Right lobe of liver (tissue), 6 donors: ENCODE data around the gene NALF2. TPM values are rescaled to one million over a fixed set of nuclear protein-coding genes. Genes with fewer than 3 reads are reported as not detected.

Source experiments
- ATAC-seq, 4 donors: fragments of 200-7000 bp; cut with Tn5 transposase; one replicate each; pipeline ENCODE4 v1.9.1; 2020; ENCODE audit warnings: mild to moderate bottlenecking in 4 of 4, moderate library complexity in 4 of 4
- DNase-seq, 3 donors: peaks; one replicate each; pipeline ENCODE4 v3.0.0-alpha.2; 2020
- H3K27ac ChIP-seq, 3 donors: fragments of 200-600 bp; one replicate each; pipeline ENCODE4 v1.8.0; 2022
- H3K27me3 ChIP-seq, 2 donors: fragments of 200-600 bp; one replicate each; pipeline ENCODE4 v1.8.0; 2022
- H3K36me3 ChIP-seq, 4 donors: fragments of 200-600 bp; sonication (generic) in 1 of 4; one replicate each; pipeline versions ENCODE4 v1.5.1 to v1.8.0; 2017 to 2022; ENCODE audit warnings: control low read depth in 1 of 4
- H3K4me1 ChIP-seq, 4 donors: fragments of 200-600 bp; sonication (generic) in 1 of 4; one replicate each; pipeline versions ENCODE4 v1.5.1 to v1.8.0; 2017 to 2022; ENCODE audit warnings: control low read depth in 1 of 4
- H3K4me3 ChIP-seq, 3 donors: fragments of 200-600 bp; one replicate each; pipeline ENCODE4 v1.8.0; 2022
- H3K9me3 ChIP-seq, 4 donors: fragments of 200-600 bp; sonication (generic) in 1 of 4; one replicate each; pipeline versions ENCODE4 v1.5.1 to v1.8.0; 2017 to 2022; ENCODE audit warnings: control low read depth in 1 of 4
- POLR2A ChIP-seq: fragments of 450-650 bp; IDR thresholded peaks from one replicate; pipeline ENCODE4 v1.6.1; 2017; ENCODE audit warnings: antibody characterized with exemption, mild to moderate bottlenecking
- WGBS: methylation state at CpG from one replicate; pipeline ENCODE4 v1.1.6; 2018; ENCODE audit warnings: low coverage, low lambda C conversion rate; ENCODE audit not compliant: insufficient coverage; ENCODE audit errors: missing lambda C conversion rate; 5-methylcytosine and 5-hydroxymethylcytosine counted together
- intact Hi-C, 2 donors: fragments of 100-400 bp; cut with DNase I; formaldehyde crosslinking; loops; one replicate each; pipeline versions ENCODE4 v1.11.2 to v1.14.1; 2022
- total RNA-seq, 6 experiments: library from RNA; depleted of rRNA in 2 of 6; stranded (reverse); fragments of >200 nt in 2 of 6; fragmentation: NEBNext Ultra II Directional in 3 of 6; extraction: Animal tissue kit (Norgen Biotek cat#: 25700) in 3 of 6; gene quantifications; one replicate each; pipeline versions ENCODE4 v1.1.0 to v1.2.4, GENCODE V29; 2016 to 2023
- TF ChIP-seq, protein P1 (sequence below), 4 donors: fragments of 200-600 bp in 3 of 4; fragments of 450-650 bp in 1 of 4; IDR thresholded peaks; one replicate each; pipeline versions ENCODE4 v1.5.1 to v1.8.0; 2016 to 2022; ENCODE audit warnings: antibody characterized with exemption in 4 of 4, mild to moderate bottlenecking in 2 of 4
- donor health status: DM: no; HTN: yes; CAD: no.
- donor health status: DM: no; HTN: no; CAD: no.
- donor health status: DM: no; HTN: no; CAD: no.
- donor health status: DM: no; HTN: yes; CAD: no.
- donor health status: DM: no; HTN: yes; CAD: no.

NALF2 gene
- total RNA-seq, 6 experiments from 2014 or later: 0.13 to 0.40 (median 0.20) TPM

DNA sequence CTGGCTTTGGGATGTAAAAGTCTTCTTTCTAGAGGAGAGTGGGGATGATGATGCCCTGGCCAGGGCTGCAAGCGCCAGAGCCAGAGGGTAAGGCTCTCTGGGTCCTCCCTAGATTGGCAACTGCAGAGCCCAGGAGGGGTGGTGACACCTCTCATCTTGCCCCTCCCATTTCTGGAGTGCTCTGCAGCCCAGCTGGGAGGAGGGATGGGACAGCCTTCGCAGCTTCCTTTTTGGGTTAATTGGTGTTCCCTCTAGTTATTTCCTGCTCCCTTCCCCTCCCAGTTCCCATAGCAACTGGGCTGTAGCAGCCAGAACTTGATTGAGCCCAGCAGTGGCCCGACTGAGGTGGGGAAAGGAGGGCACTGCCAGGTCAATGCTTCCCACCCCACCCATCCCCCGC, 19.2 kb downstream of the NALF2 start:
- H3K36me3 ChIP-seq: no peaks in the 10 kb centered on the region
- no peaks in the 10 kb centered on the region for H3K9me3 ChIP-seq
- DNase-seq (no peak), ATAC-seq (peak in 1 of 4 donors; percentile 63)
- no peaks in the 10 kb centered on the region for H3K4me1 ChIP-seq
- intact Hi-C loops: no loop called here
- 36% methylated on average over 2 of the region's 4 CpGs for WGBS
- H3K4me3 ChIP-seq: no peak overlapping the region
- H3K27ac ChIP-seq: no peak overlapping the region
- no peaks in the 10 kb centered on the region for H3K27me3 ChIP-seq
- TF ChIP-seq, protein P1, sequence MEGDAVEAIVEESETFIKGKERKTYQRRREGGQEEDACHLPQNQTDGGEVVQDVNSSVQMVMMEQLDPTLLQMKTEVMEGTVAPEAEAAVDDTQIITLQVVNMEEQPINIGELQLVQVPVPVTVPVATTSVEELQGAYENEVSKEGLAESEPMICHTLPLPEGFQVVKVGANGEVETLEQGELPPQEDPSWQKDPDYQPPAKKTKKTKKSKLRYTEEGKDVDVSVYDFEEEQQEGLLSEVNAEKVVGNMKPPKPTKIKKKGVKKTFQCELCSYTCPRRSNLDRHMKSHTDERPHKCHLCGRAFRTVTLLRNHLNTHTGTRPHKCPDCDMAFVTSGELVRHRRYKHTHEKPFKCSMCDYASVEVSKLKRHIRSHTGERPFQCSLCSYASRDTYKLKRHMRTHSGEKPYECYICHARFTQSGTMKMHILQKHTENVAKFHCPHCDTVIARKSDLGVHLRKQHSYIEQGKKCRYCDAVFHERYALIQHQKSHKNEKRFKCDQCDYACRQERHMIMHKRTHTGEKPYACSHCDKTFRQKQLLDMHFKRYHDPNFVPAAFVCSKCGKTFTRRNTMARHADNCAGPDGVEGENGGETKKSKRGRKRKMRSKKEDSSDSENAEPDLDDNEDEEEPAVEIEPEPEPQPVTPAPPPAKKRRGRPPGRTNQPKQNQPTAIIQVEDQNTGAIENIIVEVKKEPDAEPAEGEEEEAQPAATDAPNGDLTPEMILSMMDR (IDR thresholded peaks at IDR 0.05): no peak
- TF ChIP-seq POLR2A: no peak

DNA sequence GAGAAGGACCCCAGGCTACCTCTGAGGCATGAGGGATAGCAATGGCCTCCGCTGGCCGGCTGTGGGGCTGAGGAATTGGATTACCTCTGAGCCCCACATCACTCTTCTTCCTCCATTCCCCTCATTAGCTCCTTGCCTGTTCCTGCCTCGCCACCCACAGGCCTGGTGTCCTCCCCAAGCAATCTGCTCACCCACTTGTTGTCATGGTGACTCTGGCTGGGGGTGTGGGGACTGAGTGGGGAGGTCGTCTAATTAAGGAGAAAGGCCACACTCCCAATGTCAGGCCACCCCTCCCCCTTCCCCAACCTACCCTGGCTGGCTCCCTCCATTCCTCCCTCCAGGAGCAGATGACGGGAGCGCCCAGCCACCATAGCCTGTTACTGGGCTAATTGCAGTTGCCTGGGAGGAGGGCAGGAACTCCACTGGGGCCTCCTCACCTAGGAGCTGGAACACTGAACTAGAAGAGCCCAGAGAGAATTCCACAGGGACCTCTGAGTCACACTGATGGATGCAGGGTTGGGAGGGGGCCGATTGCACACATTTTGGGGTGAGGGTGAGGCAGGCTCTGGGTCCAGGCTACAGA, 20.7 kb downstream of the NALF2 start:
- H3K27me3 ChIP-seq: no peaks in the 10 kb centered on the region
- DNase-seq: no peak
- H3K36me3 ChIP-seq: no peaks in the 10 kb centered on the region
- intact Hi-C loops: no loop called here
- H3K27ac ChIP-seq: no peak overlapping the region
- H3K4me3 ChIP-seq: no peak overlapping the region
- H3K9me3 ChIP-seq: no peaks in the 10 kb centered on the region
- WGBS: 40% methylated on average over 4 of the region's 7 CpGs
- TF ChIP-seq POLR2A: no peak
- TF ChIP-seq, protein P1 (IDR thresholded peaks at IDR 0.05): no peak
- no peak for ATAC-seq
- H3K4me1 ChIP-seq: no peaks in the 10 kb centered on the region

GRCh38 chrX:69530306-69530705, 26.2 kb downstream of the NALF2 start:
- TF ChIP-seq POLR2A: no peak
- TF ChIP-seq, protein P1 (IDR thresholded peaks at IDR 0.05): no peak
- no peak for DNase-seq
- ATAC-seq: no peak
- Histone ChIP-seq H3K4me1 (no peaks in the 10 kb centered on the region), H3K4me3 (no peak overlapping the region), H3K27me3 (no peaks in the 10 kb centered on the region), H3K9me3 (no peaks in the 10 kb centered on the region), H3K27ac (no peak overlapping the region), H3K36me3 (no peaks in the 10 kb centered on the region)
- intact Hi-C loops: no loop called here
- 52% methylated on average over 5 of the region's 7 CpGs for WGBS

GRCh38 chrX:69531031-69531755, 27.1 kb downstream of the NALF2 start:
- Histone ChIP-seq H3K4me3 (no peak overlapping the region), H3K27ac (no peak overlapping the region), H3K27me3 (no peaks in the 10 kb centered on the region), H3K36me3 (no peaks in the 10 kb centered on the region), H3K4me1 (no peaks in the 10 kb centered on the region), H3K9me3 (no peaks in the 10 kb centered on the region)
- TF ChIP-seq POLR2A: no peak
- TF ChIP-seq, protein P1 (IDR thresholded peaks at IDR 0.05): no peak
- WGBS: 66% methylated on average over 6 of the region's 8 CpGs
- no peak for ATAC-seq
- no peak for DNase-seq
- intact Hi-C loops: no loop called here
